B cell (primary cell): Measurements from ENCODE around the gene FSIP1. TPM values are rescaled to one million over a fixed set of nuclear protein-coding genes. Genes with fewer than 3 reads are reported as not detected.

Source experiments
- ATAC-seq: fragments of 200-7000 bp; cut with Tn5 transposase; one replicate; pipeline ENCODE4 v1.10.0; 2021; ENCODE audit warnings: low read depth, mild to moderate bottlenecking, moderate number of reproducible peaks, moderate library complexity
- CTCF ChIA-PET: fragments of 350-600 bp; sonication (Branson Sonifier 250); formaldehyde crosslinking; loops from one replicate; lab custom pipeline; 2021; ENCODE audit warnings: antibody characterized with exemption, inconsistent platforms; lab: Charles Lee
- POLR2A ChIA-PET: fragments of 350-600 bp; sonication (Branson Sonifier 250); formaldehyde crosslinking; loops from one replicate; lab custom pipeline; 2021; ENCODE audit warnings: antibody characterized with exemption; lab: Charles Lee
- DNase-seq: peaks from one replicate; pipeline ENCODE4 v3.0.0; 2013
- H2AFZ ChIP-seq: 2 replicates; pipeline ENCODE4 v1.6.1; 2012; ENCODE audit warnings: mild to moderate bottlenecking, low read depth, low read length; ENCODE audit not compliant: insufficient read depth, poor library complexity, severe bottlenecking
- H3K27ac ChIP-seq, 2 donors: 1 replicate in 1 of 2; 2 replicates in 1 of 2; pipeline ENCODE4 v1.5.1; 2012 to 2013; ENCODE audit warnings: low read length in 2 of 2, mild to moderate bottlenecking in 2 of 2, moderate library complexity in 1 of 2
- H3K27me3 ChIP-seq, 4 experiments: fragments of 200-600 bp in 1 of 4; sonication (generic) in 1 of 4; replicated peaks in 1 of 4; 1 replicate in 2 of 4; 2 replicates in 2 of 4; pipeline versions ENCODE4 v1.6.1 to v1.7.0; 2013 to 2016; ENCODE audit warnings: low read length in 3 of 4, mild to moderate bottlenecking in 2 of 4, mixed read lengths in 1 of 4, moderate library complexity in 1 of 4; ENCODE audit not compliant: insufficient read depth in 4 of 4, control insufficient read depth in 3 of 4; ENCODE audit errors: control extremely low read depth in 1 of 4
- H3K36me3 ChIP-seq, 2 experiments: replicated peaks in 1 of 2; 1 replicate in 1 of 2; 2 replicates in 1 of 2; pipeline versions ENCODE4 v1.6.1 to v1.7.1; 2013; ENCODE audit warnings: low read length in 1 of 2; ENCODE audit not compliant: insufficient read depth in 2 of 2, control insufficient read depth in 1 of 2; ENCODE audit errors: control extremely low read depth in 1 of 2, extremely low read depth in 1 of 2
- H3K4me1 ChIP-seq, 2 donors: fragments of 200-600 bp in 1 of 2; sonication (generic) in 1 of 2; 1 replicate in 1 of 2; 2 replicates in 1 of 2; pipeline versions ENCODE4 v1.5.1 to v1.6.1; 2013 to 2017; ENCODE audit warnings: low read length in 2 of 2; ENCODE audit not compliant: control insufficient read depth in 2 of 2, insufficient read depth in 2 of 2
- H3K4me2 ChIP-seq: replicated peaks from 2 replicates; pipeline ENCODE3; 2012; ENCODE audit warnings: mild to moderate bottlenecking, low read depth, low read length; ENCODE audit not compliant: poor library complexity, severe bottlenecking
- H3K4me3 ChIP-seq, 5 experiments: fragments of 200-600 bp in 1 of 5; sonication (generic) in 1 of 5; 1 replicate in 3 of 5; 2 replicates in 2 of 5; pipeline versions ENCODE4 v1.5.1 to v1.7.0; 2011 to 2016; ENCODE audit warnings: low read length in 4 of 5, mild to moderate bottlenecking in 4 of 5, low read depth in 2 of 5, control low read depth in 1 of 5, moderate library complexity in 1 of 5; ENCODE audit not compliant: insufficient read depth in 1 of 5; ENCODE audit errors: control extremely low read depth in 1 of 5, extremely low read depth in 1 of 5
- H3K79me2 ChIP-seq: fragments of 200-600 bp; sonication (generic); one replicate; pipeline ENCODE4 v1.6.0; 2016; ENCODE audit warnings: low read length; ENCODE audit not compliant: control insufficient read depth, insufficient read depth
- H3K9ac ChIP-seq: fragments of 200-600 bp; sonication (generic); 2 replicates; pipeline ENCODE4 v1.6.1; 2017; ENCODE audit warnings: mild to moderate bottlenecking, low read length, moderate library complexity
- H3K9me3 ChIP-seq, 3 donors: one replicate each; pipeline versions ENCODE4 v1.6.1 to v1.7.1; 2013; ENCODE audit warnings: low read length in 2 of 3; ENCODE audit not compliant: control insufficient read depth in 2 of 3, insufficient read depth in 1 of 3; ENCODE audit errors: control extremely low read depth in 1 of 3
- H4K20me1 ChIP-seq: 2 replicates; pipeline ENCODE4 v1.6.0; 2012; ENCODE audit warnings: mild to moderate bottlenecking, low read length; ENCODE audit not compliant: insufficient read depth, control insufficient read depth, poor library complexity, severe bottlenecking
- H3K27ac Mint-ChIP-seq: one replicate; pipeline ENCODE4 v1.8.0; 2021; ENCODE audit warnings: mixed read lengths
- H3K27me3 Mint-ChIP-seq: one replicate; pipeline ENCODE4 v1.8.0; 2021; ENCODE audit warnings: mixed read lengths
- H3K4me1 Mint-ChIP-seq: one replicate; pipeline ENCODE4 v1.8.0; 2021; ENCODE audit warnings: mixed read lengths
- H3K4me3 Mint-ChIP-seq: one replicate; pipeline ENCODE4 v1.8.0; 2021; ENCODE audit warnings: mixed read lengths
- H3K9me3 Mint-ChIP-seq: one replicate; pipeline ENCODE4 v1.8.0; 2022; ENCODE audit warnings: mixed read lengths; ENCODE audit not compliant: insufficient read depth
- CTCF ChIP-seq: fragments of 200-600 bp; IDR thresholded peaks from one replicate; pipeline ENCODE4 v1.8.0; 2022; ENCODE audit warnings: antibody characterized with exemption, mild to moderate bottlenecking
- EZH2 ChIP-seq: IDR thresholded peaks from 2 replicates; pipeline ENCODE4 v1.6.1; 2012; ENCODE audit warnings: borderline replicate concordance, low read depth, mild to moderate bottlenecking, moderate library complexity, low read length; ENCODE audit not compliant: insufficient read depth, poor library complexity, severe bottlenecking
- WGBS: methylation state at CpG from one replicate; pipeline ENCODE4 v1.1.5; 2013; ENCODE audit warnings: missing lambda C conversion rate; ENCODE audit not compliant: insufficient coverage; 5-methylcytosine and 5-hydroxymethylcytosine counted together
- intact Hi-C: fragments of 100-400 bp; cut with micrococcal nuclease; formaldehyde crosslinking; loops from one replicate; pipeline ENCODE4 v1.10.0; 2022
- polyA plus RNA-seq: library from polyadenylated mRNA; depleted of rRNA; stranded (reverse); fragments of >200 nt; gene quantifications from 2 replicates; pipeline ENCODE4 v1.2.3, GENCODE V29; 2012
- total RNA-seq, 2 donors: library from RNA; stranded (reverse); fragments of 120-200 nt in 1 of 2; gene quantifications; 1 replicate in 1 of 2; 2 replicates in 1 of 2; pipeline versions ENCODE4 v1.2.3 to v1.2.4, GENCODE V29; 2013 to 2022

FSIP1 gene
- total and polyA plus RNA-seq, 2 donors (not counting 1 experiment from before 2014, with no cell fraction given): 0.19 to 0.49 TPM

- WGBS: 91% methylated on average over 3 of the region's 3 CpGs
- Mint-ChIP-seq H3K9me3 (no peaks in the 10 kb centered on the region), H3K27me3 (no peaks in the 10 kb centered on the region), H3K4me3 (no peak overlapping the region), H3K4me1 (peaks cover 8% of the 10 kb centered on the region), H3K27ac (no peak overlapping the region)
- Histone ChIP-seq H3K27ac (no peak overlapping the region), H3K27me3 (no peaks in the 10 kb centered on the region), H3K9me3 (no peaks in the 10 kb centered on the region), H3K4me1 (peaks cover 0 to 5% of the 10 kb centered on the region in 2 donors), H3K36me3 (no peaks in the 10 kb centered on the region), H3K9ac (no peak overlapping the region), H3K79me2 (no peaks in the 10 kb centered on the region), H2AFZ (no peak overlapping the region), H4K20me1 (no peaks in the 10 kb centered on the region), H3K4me3 (no peak overlapping the region), H3K4me2 (no peak overlapping the region)
- DNase-seq (no peak), ATAC-seq (no peak)
- intact Hi-C loops: no loop called here
- ChIA-PET POLR2A (no interaction called here), CTCF (no interaction called here)
- TF ChIP-seq EZH2: no peak
- no peak for TF ChIP-seq CTCF
These were observed 155.0 kb downstream of the FSIP1 start for GRCh38 chr15:39627451-39628143.

GRCh38 chr15:39625856-39626255, 156.8 kb downstream of the FSIP1 start:
- Histone ChIP-seq H3K79me2 (no peaks in the 10 kb centered on the region), H3K27me3 (no peaks in the 10 kb centered on the region), H3K4me3 (no peak overlapping the region), H4K20me1 (no peaks in the 10 kb centered on the region), H3K9me3 (no peaks in the 10 kb centered on the region), H3K4me2 (no peak overlapping the region), H2AFZ (no peak overlapping the region), H3K27ac (no peak overlapping the region), H3K36me3 (no peaks in the 10 kb centered on the region), H3K4me1 (peaks cover 0 to 5% of the 10 kb centered on the region in 2 donors), H3K9ac (no peak overlapping the region)
- H3K27ac Mint-ChIP-seq: no peak overlapping the region
- no peak overlapping the region for H3K4me3 Mint-ChIP-seq
- H3K9me3 Mint-ChIP-seq: no peaks in the 10 kb centered on the region
- H3K27me3 Mint-ChIP-seq: peaks cover 5% of the 10 kb centered on the region
- no peak for DNase-seq
- no peak for ATAC-seq
- ChIA-PET CTCF (no interaction called here), POLR2A (no interaction called here)
- intact Hi-C loops: no loop called here
- peaks cover 8% of the 10 kb centered on the region for H3K4me1 Mint-ChIP-seq
- no peak for TF ChIP-seq EZH2
- no peak for TF ChIP-seq CTCF
